COLO829 (cell line): ENCODE measurements around the gene TMEM209.
"Not testable (repeated sequence)": the region's sequence is repeated elsewhere in the genome, so short reads cannot be mapped to it uniquely, and the experiment has no call there.

Experiments
- DNase-seq: peaks from one replicate; pipeline ENCODE4 v3.0.0; 2012; ENCODE audit warnings: low spot score

The TMEM209 gene

GRCh38 chr7:130162196-130162595, 43.0 kb downstream of the TMEM209 start:
- no peak for DNase-seq

- DNase-seq, result no peak
Measured at GRCh38 chr7:130160455-130160854, 44.8 kb downstream of the TMEM209 start.

- DNase-seq, result no peak
Measured at GRCh38 chr7:130160023-130160422, 45.2 kb downstream of the TMEM209 start.

DNA sequence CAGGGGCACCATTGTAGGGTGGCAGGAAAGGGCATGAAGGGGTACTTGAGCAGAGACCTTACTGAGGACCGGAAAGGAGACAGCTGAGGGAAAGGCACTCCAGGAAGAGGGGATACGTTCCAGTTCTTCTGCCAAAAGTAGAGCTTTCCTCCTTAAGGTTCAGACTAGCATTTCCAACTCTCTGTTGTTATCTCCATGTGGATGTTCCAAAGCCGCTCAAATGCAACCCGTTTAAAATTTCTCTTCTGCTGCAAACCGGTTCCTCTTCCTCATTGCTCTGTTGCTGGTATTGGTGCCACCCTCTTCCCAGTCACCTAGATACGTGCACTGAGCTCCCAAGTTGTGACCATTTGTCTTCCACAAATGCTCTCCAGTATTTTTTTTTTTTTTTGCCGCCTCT, 47.5 kb downstream of the TMEM209 start:
- no peak for DNase-seq

GRCh38 chr7:130156140-130156539, 49.1 kb downstream of the TMEM209 start:
- no peak for DNase-seq

- no peak for DNase-seq
Measured at GRCh38 chr7:130154501-130155317, 50.5 kb downstream of the TMEM209 start.

DNA sequence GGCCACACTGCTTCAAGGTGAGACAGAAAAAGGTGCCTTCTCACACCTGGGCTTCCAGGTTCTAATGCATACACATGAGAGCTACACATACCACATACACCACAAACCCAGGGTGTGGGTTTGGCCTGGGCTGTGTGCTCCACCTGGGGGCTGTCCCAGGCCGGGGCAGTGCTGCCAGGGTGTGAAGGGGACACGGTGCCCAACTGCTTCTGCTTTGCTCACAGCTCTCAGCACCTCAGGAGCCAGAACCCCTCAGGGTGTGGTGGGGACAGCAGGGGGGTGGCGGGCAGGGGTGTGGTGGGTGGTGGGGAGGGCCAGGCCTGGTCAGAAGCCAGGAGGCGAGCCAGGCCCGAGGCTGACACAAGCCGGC, 51.1 kb downstream of the TMEM209 start:
- no peak for DNase-seq

DNA sequence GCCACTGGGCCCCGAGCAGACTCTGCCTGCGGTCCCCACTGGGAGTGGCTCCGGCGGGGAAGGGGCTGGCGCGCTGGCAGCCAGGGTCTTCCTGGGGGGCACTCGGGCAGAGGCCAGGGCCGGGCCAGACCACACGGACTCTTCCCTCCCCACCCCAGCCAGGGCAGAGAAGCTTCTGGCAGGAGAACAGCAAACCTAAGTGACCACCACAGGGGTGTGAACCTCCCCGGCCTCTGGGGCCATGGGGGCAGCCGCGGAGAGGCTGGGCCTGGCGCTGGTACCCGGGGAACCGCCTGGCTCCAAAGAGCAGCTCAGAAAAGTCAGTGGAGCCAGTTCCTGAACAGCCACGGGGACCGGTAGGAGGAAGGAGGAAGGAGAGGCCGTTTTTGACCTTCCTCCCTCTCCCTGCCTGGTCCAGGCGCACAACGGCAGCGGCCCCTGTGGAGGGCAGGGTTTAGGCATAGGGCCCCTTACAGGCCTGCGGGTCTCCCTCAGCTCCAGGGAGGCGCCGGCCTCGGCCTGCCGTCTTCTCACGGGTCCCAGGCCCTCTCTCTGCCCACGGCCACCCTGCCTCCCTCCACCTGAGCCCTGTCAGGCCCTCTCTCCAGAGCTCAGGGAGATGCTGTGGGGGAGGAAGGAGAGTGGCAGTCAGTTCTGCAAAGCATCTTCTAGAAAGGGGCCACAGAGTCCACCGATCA, 51.8 kb downstream of the TMEM209 start:
- DNase-seq, result no peak

DNA sequence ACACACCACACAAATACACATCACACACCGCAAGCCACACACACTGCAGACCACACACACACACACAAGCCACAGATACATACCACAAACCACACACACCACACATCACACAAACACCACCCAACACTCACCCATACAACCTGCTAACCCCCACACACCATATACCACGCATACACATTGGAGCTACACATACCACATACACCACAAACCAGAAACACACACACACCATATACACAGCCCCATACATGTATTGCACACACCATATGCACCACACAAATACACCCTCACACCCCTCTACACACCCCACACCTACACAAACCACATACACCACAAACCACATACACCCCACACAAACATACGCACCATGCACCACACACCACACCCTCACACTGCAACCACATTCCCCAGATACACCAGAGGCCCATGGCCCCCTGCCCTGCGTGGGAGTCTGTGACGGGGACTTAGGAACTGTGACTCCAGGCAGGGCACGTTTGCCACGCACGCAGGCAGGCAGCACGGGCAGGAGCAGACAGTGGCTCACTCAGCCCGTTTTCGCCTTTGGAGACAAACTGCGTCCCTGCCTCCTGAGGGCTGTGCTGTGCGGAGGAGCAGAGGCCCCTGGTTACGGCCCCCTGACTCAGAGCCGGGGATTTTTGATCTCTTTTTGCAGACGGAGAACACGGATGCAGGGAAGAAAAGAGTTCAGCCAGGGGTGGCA, 52.6 kb downstream of the TMEM209 start:
- no peak for DNase-seq

- no peak for DNase-seq
Measured at GRCh38 chr7:130151591-130152492, 53.4 kb downstream of the TMEM209 start.

- no peak for DNase-seq
Measured at GRCh38 chr7:130150587-130150986, 54.6 kb downstream of the TMEM209 start.

DNA sequence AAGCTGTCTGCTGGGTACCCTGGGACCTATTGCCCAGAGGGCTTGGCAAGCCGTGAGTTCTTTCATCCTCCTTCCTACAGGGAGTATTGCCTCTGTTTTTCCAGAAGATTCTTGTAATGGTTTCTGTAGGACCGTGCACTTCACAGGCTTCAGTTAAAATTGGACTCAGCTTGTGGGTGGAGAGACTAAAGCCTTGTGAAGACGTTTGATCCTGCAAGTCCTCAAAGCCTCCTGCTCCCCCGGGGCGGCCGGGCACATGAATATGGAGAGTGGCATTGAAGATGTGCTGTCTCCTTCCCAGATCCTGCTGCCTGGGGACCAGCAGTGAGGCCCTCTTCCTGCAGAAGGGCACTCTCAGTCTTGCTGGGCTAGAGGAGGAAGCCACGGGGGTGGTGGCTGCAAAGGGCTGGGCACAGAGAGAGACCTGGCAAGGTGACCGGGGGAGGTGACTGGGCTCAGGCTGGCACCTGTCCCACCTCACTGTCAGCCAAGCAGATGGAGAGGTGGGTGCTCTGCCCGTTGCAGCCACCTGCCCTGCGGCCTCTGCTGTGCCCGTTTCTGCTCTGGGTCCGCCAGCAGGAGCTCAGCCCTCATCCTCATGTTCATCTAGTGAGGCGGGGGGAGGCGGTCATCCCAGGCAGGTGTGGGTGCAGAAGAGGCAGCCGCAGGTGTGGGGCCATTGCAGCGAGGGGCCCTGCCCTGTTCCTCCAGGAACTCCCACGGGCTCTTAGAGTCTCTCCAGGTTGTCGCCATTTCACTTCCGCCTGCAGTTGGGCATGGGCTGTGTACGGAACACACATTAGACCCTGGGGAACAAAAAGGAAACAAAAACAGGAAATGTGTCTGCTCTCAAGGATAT, 55.7 kb downstream of the TMEM209 start:
- DNase-seq, result no peak

DNA sequence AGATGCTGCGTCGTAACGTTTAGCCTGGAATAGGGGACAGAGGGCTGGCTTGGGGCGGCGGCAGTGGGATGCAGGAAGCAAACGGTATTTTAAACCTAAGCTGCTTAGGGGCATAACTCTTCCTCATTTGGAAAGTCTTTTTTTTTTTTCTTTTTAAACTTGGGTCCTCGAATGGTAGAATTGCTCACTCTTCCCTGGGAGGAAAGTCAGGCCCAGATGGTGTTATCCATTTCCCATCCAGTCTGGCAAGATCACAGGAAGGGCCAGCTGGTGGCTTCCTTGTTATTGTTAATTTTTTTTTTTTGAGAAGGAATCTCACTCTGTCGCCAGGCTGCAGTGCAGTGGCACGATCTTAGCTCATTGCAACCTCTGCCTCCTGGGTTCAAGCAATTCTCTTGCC, 56.6 kb downstream of the TMEM209 start:
- DNase-seq, result no peak

- DNase-seq, result no peak
Measured at GRCh38 chr7:130147710-130148325, 57.4 kb downstream of the TMEM209 start.

- DNase-seq, result no peak
Measured at GRCh38 chr7:130146693-130147405, 58.4 kb downstream of the TMEM209 start.

- DNase-seq, result not testable (repeated sequence)
Measured at GRCh38 chr7:130146142-130146541, 59.1 kb downstream of the TMEM209 start.

GRCh38 chr7:130145424-130146100, 59.6 kb downstream of the TMEM209 start:
- DNase-seq, result no peak

DNA sequence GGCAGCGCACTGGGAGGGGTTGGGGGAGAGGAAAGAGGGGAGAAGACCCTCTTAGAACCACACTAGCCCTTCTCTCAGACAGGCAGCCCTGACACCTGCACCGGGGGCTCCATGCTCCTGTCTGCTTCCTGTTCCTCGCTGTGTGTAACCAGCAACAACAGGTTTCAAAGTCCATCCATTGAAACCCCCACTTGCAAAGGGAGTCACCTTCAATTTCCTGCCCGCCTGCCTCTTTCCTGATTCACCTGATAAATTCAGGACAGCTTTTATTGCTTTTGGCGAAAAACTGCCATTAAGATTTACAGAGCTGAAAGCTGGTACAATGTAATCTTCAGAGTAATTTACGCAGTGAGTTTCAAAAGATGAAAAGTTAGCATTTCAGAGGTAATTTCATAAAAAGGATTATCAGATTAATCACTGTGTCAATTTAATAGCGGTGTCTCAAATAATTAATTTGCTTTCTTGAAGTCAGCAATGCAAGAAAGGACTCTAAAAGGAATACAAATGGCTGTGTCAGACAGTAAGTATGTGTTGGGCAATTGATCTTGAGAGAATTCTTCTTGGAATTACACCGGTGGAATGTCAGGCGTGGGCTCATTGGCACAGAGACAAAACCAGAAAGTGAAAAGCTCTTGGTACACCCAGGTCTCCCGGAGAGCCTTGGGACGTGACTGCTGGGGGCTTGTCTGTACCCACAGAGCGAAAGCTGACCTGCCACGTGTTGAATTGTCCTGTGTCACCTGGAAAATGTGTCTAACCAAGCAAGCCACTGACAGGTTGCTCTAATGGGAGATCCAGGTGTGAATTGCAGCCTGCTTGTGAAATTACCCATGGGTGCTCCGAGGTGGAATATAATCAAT, 60.7 kb downstream of the TMEM209 start:
- DNase-seq, result no peak
